ENCODE data around the gene PRKRIP1. TPM values are rescaled to one million over a fixed set of nuclear protein-coding genes. Genes with fewer than 3 reads are reported as not detected.
"Not testable (repeated sequence)": the region's sequence is repeated elsewhere in the genome, so short reads cannot be mapped to it uniquely, and the experiment has no call there.

PRKRIP1 gene
- total RNA-seq, 1 experiment from 2014 or later: 38.8 TPM

DNA sequence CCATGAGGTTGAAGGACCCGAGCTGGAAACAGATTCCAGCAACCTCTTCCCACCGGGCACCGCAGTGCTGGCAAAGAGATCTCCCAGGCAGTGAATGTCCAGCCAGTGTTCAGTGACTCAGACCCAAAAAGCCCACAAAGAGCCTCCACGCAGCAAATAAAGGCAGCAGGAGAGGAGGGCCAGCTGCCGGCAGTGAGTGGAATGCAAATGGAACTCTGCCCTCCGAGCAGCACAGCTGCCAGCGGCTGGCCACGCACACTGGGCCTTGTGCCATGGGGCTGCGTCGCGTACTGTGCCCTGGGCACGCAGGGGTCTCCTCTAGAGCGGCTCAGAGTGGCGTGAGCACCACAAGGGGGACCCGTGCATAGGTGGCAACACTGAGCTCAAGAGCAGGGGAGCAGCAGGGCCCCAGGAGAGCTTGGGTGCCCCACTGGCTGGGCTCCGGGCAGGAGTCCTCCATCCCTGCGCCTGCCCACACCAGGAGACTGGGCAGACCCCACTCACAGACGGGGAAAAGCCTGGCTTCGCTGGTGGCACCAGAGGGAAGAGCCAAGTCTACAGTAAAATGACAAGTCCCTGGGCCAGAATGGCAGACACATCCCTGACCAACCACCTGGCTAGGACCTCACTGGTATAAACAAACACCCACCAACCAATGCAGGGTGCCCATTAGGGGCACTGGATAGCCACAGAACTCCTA, 78.7 kb downstream of the PRKRIP1 start:
- not testable (repeated sequence) for H3K18ac ChIP-seq (ENCODE audit: insufficient read length, low read depth, low read length); H3K14ac ChIP-seq (ENCODE audit: insufficient read depth, low read length); H3K79me1 ChIP-seq (ENCODE audit: insufficient read depth, low read depth, low read length, poor library complexity, severe bottlenecking); H3K4me2 ChIP-seq (ENCODE audit: insufficient read depth, insufficient read length, low read length); H3K27me3 Mint-ChIP-seq (ENCODE audit: low read depth); H3K27ac ChIP-seq (ENCODE audit: insufficient read length, low read depth, low read length); H3T11ph ChIP-seq (ENCODE audit: low read length); H3K79me2 ChIP-seq (ENCODE audit: insufficient read depth, low read length); H4K5ac ChIP-seq (ENCODE audit: insufficient read length, low read depth, low read length); H3K23me2 ChIP-seq (ENCODE audit: insufficient read length, low read depth, low read length, poor library complexity, severe bottlenecking); H3K4me3 Mint-ChIP-seq; H3K4ac ChIP-seq (ENCODE audit: low read depth, low read length); H2AFZ ChIP-seq (ENCODE audit: low read length); H4K20me1 ChIP-seq (ENCODE audit: control insufficient read depth, insufficient read depth, insufficient read length); H2BK20ac ChIP-seq (ENCODE audit: low read depth, low read length, poor library complexity, severe bottlenecking); H3K9me3 Mint-ChIP-seq; H3K9me3 ChIP-seq (ENCODE audit: control insufficient read depth, low read depth, low read length); H3K23ac ChIP-seq (ENCODE audit: insufficient read length, low read depth, low read length); H3K9ac ChIP-seq (ENCODE audit: extremely low read depth, insufficient read length, low read length); H2BK120ac ChIP-seq (ENCODE audit: low read depth, low read length, poor library complexity, severe bottlenecking); DNase-seq; H2BK12ac ChIP-seq (ENCODE audit: insufficient read length, low read depth, low read length); H2AK5ac ChIP-seq (ENCODE audit: insufficient read length, low read length); H3K56ac ChIP-seq (ENCODE audit: insufficient read length, low read depth, low read length); H3K27me3 ChIP-seq (ENCODE audit: insufficient read depth, low read length); H4K8ac ChIP-seq (replicated peaks; ENCODE audit: insufficient read length, low read depth, low read length); H2BK15ac ChIP-seq (ENCODE audit: low read depth, low read length); H2BK5ac ChIP-seq (ENCODE audit: insufficient read length, low read length); H3K4me1 Mint-ChIP-seq; H4K91ac ChIP-seq (ENCODE audit: insufficient read length, low read depth, low read length); H3K4me1 ChIP-seq (ENCODE audit: insufficient read depth, low read length); H3K27ac Mint-ChIP-seq
- peaks cover 12 to 20% (median 19%) of the 10 kb centered on the region in 3 experiments; a peak in 6 of 7 replicates for H3K36me3 Mint-ChIP-seq (ENCODE audit: insufficient read depth in 1 of 3, low read depth in 3 of 3)
- WGBS (ENCODE audit: extremely low coverage, insufficient read length, low lambda C conversion rate): no CpG with 5 or more reads among the region's 19 CpGs

Small RNA genes lying within 50 kb of the gene (microRNA-seq; reads per million reads assigned to microRNA genes)
- gene MIR4467 (ENCODE audit: borderline microRNAs expressed): not detected
- gene MIR5090 (ENCODE audit: borderline microRNAs expressed): 0.93 reads per million
- gene MIR548O (ENCODE audit: borderline microRNAs expressed): not detected

Other genes with a start within 250 kb of the PRKRIP1 start
- 9.4 and 10.4 TPM in 2 replicates for gene SH2B2, start 109.5 kb upstream of the PRKRIP1 start, total RNA-seq (2021)
- gene SPDYE6, start 39.9 kb upstream of the PRKRIP1 start, total RNA-seq (2021): not detected in 2 replicates
- 26.6 and 26.7 TPM in 2 replicates for gene ORAI2, start 37.2 kb downstream of the PRKRIP1 start, total RNA-seq (2021)
- 23.9 and 24.2 TPM in 2 replicates for gene ALKBH4, start 68.5 kb downstream of the PRKRIP1 start, total RNA-seq (2021)
- gene LRWD1, start 68.6 kb downstream of the PRKRIP1 start, total RNA-seq (2021): 33.1 and 35.1 TPM in 2 replicates
- gene POLR2J, start 82.6 kb downstream of the PRKRIP1 start, total RNA-seq (2021): 52.2 and 58.5 TPM in 2 replicates
- 3.7 and 4.8 TPM in 2 replicates for gene RASA4B, start 121.4 kb downstream of the PRKRIP1 start, total RNA-seq (2021)
- gene UPK3BL2, start 147.3 kb downstream of the PRKRIP1 start, total RNA-seq (2021): 2.7 and 4.6 TPM in 2 replicates
- not detected in 2 replicates for gene SPDYE2, start 154.9 kb downstream of the PRKRIP1 start, total RNA-seq (2021)
- 12.3 and 14.9 TPM in 2 replicates for gene POLR2J3, start 176.2 kb downstream of the PRKRIP1 start, total RNA-seq (2021)
- gene RASA4, start 220.4 kb downstream of the PRKRIP1 start, total RNA-seq (2021): 10.0 and 11.1 TPM in 2 replicates
- gene UPK3BL1, start 246.4 kb downstream of the PRKRIP1 start, total RNA-seq (2021): 6.8 and 12.4 TPM in 2 replicates

All from H9 (cell line).